NCI-H748 (cell line): ENCODE results near the gene ATF7.
A peak's percentile ranks its signal among the peaks of the same experiment; 100 is the strongest.
"Not testable (repeated sequence)": the region's sequence is repeated elsewhere in the genome, so short reads cannot be mapped to it uniquely, and the experiment has no call there.

Source experiments
- DNase-seq: peaks from one replicate; lab custom pipeline; 2025; ENCODE audit not compliant: unreplicated experiment; lab: John Stamatoyannopoulos, UW

ATF7 gene

DNA sequence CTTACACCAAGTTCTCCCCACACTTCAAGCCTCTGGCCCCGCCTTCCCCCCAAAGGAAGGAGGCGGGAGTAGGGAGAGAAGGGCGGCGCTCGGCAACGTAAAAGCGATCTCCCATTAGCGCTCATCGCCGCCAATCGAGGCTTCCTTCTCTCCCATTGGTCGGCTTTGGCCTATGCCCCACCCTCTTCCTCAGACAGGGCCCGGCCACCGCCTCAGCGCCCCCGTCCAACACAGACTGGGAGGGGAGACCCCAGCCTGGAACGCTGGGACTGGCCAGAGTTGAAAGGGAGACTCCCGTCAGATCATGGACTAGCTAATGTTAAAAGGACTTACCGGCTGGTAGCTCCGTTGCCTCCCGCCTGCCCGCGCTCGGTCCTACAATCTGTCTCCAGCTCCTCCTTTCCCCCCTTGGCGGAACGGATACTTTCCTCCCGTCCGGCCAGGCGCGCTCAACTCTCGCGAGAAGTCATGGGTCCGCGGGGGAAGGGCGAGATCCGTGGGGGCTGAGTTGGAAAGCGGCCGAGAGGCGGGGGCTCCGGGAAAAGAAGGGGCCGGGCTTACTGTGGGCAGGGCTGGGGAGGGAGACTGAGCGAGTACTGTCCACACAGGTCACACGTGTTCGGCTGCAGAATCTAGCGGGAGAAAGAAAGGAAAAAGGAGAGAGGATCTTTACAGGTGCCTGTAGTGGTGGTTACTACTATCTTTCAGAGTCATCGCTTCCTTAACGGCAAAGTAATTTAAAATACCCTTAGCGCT is at the start of gene ATF7:
Gene ATF7, minus strand, starts transcription at position 437 of the 756 bp plus-strand sequence. CDS start 25,382 bp downstream, outside the sequence.
- peak; percentile 98 for DNase-seq

DNA sequence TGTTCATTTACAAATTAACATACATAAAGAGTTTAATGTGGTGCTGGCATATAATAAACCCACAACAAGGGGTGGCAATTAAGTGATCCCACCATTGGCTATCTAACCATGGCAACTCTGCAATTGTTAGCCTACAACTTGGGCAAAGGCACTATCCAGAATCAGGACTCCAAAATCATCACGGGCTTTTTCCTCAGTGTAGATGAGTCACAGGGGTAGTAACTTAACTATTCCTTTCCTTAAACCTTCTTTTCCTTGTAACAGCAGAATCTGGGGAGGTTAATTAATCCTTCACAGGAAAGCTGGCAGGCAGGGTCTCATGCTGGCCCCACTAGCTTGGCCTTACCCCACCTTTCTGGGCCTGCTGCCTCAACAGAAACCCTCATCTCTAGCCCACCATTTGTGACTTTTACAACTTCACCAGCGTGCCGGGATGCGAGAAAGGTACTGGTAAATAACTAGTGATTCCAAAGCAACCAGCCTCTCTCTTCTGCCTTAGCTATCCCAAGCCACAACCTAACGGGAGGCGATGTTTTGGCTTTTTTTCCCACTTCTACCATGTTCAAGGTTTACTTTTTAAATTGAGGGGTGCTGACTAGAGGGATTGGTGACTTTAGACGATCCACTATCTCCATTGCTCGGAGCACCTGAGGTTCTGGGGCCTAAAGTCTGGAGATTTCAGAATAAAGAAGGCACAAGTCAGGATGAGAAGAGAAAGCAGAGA is 49.0 kb upstream of the ATF7 start:
- no peak for DNase-seq

DNA sequence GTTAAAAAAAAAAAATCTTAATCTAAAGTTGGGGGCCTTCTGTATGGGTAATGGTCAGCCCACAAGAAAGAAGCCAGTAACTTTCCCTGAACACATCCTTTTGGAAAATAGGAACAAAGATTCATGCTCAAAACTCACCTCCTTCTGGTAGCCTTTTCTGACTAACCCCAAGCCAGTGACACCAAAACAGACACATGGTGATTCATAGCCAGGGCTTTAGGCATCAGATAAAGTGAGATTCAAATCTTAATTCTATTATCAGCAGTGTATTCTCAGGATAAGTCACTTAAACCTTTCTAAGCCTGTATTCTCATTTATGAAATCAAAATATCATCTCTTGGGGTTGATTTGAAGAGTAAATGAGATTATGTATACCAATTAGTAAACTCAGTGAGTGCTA is 44.8 kb upstream of the ATF7 start:
- no peak for DNase-seq

DNA sequence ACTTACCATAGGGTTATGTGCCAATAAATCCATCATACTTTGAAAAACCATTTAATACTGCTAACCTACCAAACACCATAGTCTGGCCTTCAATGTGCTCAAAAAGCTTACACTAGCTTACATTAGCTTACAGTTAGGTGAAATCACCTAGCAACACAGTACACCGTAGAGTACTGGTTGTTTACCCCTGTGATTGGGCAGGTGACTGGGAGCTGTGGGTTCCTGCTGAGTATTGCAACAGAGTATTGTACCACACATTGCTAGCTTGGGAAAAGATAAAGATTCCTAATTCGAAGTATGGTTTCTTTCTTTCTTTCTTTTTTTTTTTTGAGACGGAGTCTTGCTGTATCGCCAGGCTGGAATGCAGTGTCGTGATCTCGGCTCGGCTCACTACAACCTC is 44.1 kb upstream of the ATF7 start:
- no peak for DNase-seq

DNA sequence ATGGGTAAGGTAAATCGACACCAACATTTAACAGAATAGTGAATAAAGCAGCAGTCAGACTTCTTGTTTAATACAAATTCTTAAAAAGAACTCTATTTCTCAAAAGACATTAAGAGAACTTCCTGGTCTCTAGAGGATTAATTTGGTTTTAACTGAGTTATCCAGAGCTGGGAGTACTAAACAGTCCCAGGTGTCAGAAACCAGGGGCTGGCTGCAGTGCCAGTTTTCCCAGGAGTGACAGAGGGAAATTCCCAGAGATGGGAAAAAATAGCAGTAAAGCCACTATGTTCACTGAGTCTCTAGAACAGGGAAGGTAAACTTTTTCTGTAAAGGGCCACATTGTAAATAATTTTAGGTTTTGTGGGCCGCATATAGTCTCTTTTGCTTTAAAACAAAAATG is 40.9 kb upstream of the ATF7 start:
- no peak for DNase-seq

DNA sequence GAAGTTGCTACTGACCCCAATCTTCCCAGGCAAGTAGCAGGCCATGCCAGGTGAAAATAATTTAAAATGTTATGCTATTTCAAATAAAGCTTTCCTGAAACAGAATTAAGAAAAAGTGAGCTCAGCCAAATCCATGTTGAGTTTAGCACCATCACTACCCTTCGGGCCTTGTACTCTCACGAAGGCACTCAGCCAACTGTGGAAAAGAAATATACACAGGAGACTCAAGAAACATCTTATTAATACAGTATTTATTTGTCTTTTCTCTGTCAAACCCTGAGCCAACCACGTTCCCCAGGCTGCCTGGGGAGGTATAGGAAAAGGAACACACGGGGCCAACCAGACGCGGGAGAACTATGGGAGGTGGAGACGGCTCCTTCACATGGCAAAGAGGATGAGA is 38.8 kb upstream of the ATF7 start:
- DNase-seq = no peak

DNA sequence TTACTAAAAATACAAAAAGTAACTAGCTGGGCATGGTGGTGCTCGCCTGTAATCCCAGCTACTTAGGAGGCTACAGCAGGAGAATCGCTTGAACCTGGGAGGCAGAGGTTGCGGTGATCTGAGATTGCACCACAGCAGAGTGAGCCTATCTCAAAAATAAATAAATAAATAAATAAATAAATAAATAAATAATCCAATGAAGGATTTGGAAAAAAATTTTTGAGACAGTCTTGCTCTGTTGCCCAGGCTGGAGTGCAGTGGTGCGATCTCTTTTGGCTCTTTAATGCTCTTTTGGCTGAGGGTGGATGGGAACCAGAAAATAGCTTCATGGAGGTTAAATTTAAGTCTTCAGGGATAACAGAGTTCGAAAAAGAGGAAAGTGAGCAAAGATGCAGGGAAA is 38.0 kb upstream of the ATF7 start:
- no peak for DNase-seq

DNA sequence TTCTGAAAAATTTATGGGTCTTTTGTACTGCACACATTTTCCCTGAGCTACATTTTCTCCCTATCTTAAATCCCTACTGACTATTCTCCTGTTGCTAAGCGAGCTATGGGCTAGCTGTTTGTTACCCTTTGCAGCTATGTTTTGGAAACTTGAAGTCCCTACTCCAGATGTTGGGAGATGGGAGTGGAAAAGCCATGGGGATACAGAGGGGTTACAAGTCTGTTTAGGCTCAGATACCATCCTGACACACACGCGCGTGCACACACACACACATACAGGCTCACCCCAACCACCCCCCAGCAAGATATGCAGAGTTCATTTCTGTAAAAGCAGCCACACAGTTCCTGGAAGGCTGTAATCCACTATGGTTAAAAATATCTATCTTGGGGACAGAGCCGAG is 33.9 kb upstream of the ATF7 start:
- no peak for DNase-seq

DNA sequence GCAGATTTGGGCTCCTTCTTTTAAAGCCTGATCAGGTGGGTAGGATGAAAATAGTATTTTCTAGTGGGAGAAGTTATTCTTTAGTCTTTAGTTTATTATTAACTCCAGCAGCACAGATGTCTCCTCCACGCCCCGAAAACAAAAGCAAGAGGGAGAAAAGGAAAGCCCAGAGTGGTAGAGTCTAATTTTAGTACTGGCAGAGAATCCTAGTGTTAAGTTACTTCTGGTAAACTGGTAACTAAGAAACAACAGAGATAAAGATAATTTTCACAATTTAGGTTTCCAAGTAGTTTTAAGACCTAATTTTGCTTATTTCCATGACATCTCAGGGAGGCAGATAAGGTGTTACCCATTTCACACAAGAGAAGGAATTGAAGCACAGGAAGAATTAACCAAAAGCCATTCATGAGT is 33.4 kb upstream of the ATF7 start:
- no peak for DNase-seq

DNA sequence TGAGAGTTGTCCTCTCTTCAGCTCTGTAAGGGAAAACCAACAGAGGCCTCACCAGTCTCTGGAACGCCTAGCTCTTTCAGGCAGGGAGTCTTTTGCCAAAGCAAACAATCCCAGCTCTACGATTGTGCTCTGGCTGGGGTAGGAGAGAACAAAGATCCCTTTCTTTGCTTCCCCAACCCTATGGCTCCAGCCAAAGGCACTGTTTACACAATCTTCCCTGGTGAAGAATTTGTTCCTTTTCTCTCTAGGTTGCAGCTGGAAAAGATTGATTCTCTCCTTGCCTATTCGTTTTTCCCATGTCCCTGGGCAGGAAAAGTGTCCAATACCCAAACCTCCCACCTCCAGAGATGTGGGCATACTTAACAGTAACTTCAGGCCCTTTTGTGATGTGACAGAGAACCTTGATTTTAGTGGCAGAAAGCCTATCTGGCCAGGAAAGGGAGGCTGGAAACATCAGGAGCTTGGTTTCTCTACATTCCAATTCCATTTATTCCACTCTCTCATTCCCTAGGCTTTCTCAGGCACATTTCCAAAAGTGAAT is 32.9 kb upstream of the ATF7 start:
- peak; percentile 82 for DNase-seq

DNA sequence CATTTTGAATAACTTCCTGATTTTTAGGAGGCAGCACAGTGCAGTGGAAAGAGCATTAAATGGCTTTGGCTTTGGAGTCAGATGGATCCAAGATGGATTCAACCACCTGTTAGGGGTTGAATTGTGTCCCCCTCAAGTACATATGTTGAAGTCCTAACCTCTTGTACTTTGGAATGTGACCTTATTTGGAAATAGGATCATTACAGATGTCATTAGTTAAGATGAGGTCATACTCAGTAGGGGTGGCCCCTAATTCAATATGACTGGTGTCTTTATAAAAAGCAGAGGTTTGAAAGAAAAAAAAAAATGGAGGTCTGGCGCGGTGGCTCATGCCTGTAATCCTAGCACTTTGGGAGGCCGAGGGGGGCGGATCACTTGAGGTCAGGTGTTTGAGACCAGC is 30.9 kb upstream of the ATF7 start:
- DNase-seq = no peak

DNA sequence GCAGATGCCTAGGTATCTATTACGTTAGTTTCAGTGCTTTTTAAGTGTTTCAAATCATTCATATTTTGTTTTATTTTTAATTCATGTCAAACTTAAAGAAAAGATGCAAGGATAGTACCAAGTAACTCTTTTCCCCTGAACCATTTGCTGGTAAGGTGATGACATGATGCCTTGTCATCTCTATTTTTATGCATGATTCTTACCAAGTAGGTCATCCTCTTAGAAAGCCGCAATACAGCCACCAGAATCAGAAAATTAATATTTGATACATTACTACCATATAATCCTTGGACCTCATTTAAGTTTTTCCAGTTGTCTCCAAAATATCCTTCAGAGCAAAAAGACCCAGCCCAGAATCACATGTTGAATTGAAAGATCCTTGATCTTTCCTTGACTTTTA is 27.4 kb upstream of the ATF7 start:
- DNase-seq = no peak

DNA sequence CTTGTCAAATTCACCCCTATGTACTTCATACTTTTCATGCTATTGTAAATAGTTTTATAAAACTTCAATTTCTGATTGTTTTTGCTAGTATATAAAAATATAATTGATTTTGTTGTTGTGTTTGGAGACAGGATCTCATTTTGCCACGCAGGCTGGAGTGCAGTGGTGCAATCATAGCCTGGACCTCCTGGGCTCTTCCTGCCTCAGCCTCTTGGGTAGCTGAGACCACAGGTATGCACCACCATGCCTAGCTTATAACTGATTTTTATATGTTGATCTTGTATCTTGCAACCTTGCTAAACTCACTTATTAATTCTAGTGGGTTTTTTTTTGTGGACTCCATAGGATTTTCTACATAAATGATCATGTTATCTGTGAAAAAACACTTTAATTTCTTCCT is 26.2 kb upstream of the ATF7 start:
- no peak for DNase-seq

DNA sequence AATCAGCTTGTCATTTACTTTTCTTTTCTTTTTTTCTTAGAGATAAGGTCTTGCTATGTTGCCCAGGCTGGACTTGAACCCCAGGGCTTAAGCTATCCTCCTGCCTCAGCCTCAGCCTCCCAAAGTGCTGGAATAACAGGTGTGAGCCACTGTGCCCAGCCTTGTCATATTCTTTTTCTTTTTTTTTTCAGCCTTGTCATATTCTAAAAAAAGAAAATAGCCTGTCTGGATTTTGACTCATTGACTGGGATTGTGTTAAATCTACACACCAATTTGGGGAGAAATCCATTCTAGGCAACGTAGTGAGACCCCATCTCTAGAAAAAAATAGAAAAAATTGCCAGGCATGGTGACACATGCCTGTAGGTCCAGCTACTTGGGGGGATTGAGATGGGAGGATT is 25.6 kb upstream of the ATF7 start:
- no peak for DNase-seq

DNA sequence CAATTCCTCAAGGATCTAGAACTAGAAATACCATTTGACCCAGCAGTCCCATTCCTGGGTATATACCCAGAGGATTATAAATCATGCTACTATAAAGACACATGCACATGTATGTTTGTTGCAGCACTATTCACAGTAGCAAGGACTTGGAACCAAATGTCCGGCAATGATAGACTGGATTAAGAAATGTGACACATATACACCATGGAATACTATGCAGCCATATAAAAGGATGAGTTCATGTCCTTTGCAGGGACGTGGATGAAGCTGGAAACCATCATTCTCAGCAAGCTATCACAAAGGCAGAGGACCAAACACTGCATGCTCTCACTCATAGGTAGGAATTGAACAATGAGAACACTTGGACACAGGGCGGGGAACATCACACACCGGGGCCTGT is 20.1 kb upstream of the ATF7 start:
- DNase-seq = not testable (repeated sequence)

DNA sequence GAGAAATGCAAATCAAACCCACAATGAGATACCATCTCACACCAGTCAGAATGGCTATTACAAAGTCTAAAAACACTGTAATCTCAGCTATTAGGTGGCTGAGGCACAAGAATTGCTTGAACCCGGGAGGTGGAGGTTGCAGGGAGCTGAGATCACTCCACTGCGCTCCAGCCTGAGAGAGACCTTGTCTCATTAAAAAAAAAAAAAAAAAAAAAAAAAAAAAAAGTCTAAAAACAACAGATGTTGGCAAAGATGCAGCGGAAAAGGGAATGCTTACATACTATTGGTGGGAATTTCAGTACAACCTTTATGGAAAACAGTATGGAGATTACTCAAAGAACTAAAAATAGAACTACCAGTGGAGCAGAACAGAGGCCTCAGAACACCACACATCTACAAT is 19.0 kb upstream of the ATF7 start:
- DNase-seq = no peak

DNA sequence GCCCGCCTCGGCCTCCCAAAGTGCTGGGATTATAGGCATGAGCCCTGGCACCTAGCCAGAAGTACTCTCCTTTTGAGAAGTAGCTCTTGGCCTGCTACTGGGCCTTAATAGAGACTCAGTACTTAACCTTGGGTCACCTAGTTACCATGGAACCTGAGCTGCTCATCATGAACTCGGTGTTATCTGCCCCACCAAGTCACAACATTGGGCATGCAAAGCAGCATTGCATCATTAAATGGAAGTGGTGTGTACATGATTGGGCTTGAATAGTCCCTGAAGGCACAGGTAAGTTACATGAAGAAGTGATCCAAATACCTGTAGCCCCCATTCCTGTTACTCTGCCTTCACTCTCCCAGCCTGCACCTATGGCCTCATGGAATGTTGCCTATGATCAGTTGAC is 18.0 kb upstream of the ATF7 start:
- DNase-seq = no peak

DNA sequence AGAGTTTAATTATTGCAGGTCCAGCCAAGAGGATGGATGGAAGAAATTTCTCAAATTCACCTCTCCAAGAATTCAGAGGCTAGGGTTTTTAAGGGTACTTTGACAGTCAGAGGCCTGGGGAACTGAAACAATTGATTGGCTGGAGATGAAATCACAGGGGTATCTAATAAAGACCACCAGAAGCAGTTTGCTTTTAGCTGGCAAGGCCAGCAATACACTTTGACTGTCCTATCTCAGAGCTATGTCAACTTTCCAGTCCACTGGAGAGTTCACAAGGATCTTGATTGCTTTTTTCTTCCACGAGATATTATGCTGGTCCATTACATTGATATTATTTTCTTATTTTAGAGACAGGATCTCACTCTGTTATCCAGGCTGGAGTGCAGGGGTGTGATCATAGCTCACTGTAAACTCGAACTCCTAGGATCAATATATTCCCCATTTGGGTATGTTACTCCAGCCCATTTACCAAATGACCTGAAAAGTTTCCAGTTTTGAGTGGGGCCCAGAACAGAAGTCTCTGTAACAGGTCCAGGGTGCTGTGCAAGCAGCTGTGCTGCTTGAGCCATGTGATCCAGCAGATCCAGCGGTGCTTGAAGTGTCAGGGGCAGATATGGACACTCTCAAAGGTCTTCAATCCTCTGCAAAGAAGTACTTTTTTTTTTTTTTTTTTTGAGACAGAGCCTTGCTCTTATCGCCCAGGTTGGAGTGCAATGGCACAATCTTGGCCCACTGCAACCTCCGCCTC is 17.2 kb upstream of the ATF7 start:
- DNase-seq = no peak

DNA sequence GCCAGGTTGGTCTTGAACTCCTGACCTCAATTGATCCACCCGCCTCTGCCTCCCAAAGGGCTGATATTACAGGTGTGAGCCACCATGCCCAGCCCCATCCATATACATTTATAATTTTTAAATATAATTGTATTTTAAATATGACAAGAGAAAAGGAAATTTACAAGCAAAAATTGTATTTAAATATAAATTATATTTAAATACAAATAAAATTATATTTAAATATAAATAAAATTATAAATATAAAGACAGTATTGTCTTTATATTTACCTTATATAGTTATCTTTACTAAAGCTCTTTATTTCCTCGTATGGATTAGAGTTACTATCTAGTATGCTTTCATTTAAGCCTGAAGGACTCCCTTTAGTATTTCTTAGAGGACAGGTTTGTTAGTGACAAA is 11.9 kb upstream of the ATF7 start:
- no peak for DNase-seq

DNA sequence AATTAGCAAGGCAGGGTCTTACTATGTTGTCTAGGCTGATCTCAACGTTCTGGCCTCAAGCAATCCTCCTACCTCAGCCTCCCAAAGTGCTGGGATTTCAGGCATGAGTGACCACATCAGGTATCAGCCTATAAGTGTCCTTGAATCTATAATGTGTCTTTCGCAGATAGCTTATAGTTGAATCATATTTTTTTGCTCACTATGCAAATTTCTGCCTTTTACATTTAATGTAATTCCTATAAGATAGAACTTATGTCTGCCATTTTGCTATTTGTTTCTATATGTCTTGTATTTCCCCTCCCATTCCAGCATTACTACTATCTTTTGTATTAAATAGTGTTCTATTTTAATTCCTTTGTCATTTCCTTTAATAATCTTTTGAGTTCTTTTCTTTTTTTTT is 10.5 kb upstream of the ATF7 start:
- DNase-seq = no peak

DNA sequence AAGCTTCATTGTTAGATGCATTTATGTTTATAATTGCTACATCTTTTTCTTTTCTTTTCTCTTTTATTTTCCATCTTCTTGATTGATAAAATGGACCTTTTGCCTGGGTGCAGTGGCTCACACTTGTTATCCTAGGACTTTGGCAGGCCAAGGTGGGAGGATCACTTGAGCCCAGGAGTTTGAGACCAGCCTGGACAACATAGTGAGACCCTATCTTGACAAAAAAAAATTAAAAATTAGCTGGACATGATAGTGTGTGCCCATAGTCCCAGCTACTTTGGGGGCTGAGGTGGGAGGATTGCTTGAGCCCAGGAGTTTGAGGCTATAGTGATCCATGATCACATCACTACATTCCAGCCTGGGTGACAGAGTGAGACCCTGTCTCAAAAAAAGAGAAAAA is 9.5 kb upstream of the ATF7 start:
- DNase-seq = not testable (repeated sequence)

DNA sequence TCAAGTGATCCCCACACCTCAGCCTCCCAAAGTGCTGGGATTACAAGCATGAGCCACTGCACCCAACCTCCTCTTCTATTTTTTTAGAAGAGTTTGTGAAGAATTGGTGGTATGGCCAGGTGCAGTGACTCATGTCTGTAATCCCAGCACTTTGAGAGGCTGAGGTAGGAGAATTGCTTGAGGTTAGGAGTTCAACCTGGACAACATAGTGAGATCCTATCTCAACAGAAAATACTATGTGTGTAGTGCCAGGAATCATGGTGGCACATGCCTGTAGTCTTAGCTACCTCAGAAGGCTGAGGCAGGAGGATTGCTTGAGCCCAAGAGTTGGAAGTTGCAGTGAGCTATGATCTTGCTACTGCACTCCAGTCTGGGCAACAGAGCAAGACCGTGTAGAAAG is 5.5 kb upstream of the ATF7 start:
- DNase-seq = no peak
